DND-41 (cell line): ENCODE results near the gene PRR14L.

ENCODE experiments used
- ATAC-seq: fragments of 200-7000 bp; cut with Tn5 transposase; 3 replicates; pipeline ENCODE4 v1.9.1; 2021; ENCODE audit warnings: low read depth; ENCODE audit not compliant: insufficient read depth
- DNase-seq: peaks from one replicate; pipeline ENCODE4 v3.0.0-alpha.2; 2020
- H2AFZ ChIP-seq: 2 replicates; pipeline ENCODE4 v1.6.0; 2012; ENCODE audit warnings: low read depth, low read length
- H3K27ac ChIP-seq: 2 replicates; pipeline ENCODE4 v1.5.1; 2012; ENCODE audit warnings: low read length, inconsistent platforms
- H3K27me3 ChIP-seq: fragments of 200-600 bp; sonication (generic); 2 replicates; pipeline ENCODE4 v1.6.0; 2012; ENCODE audit warnings: low read length, mild to moderate bottlenecking, inconsistent platforms; ENCODE audit not compliant: insufficient read depth, poor library complexity
- H3K36me3 ChIP-seq: 2 replicates; pipeline ENCODE4 v1.5.1; 2012; ENCODE audit warnings: low read length, inconsistent platforms; ENCODE audit not compliant: insufficient read depth
- H3K4me1 ChIP-seq: 2 replicates; pipeline ENCODE4 v1.5.1; 2012; ENCODE audit warnings: mild to moderate bottlenecking, low read length; ENCODE audit not compliant: insufficient read depth
- H3K4me2 ChIP-seq: 2 replicates; pipeline ENCODE4 v1.6.0; 2012; ENCODE audit warnings: mild to moderate bottlenecking, moderate library complexity, low read length, inconsistent platforms; ENCODE audit not compliant: insufficient read depth
- H3K4me3 ChIP-seq, 2 experiments: fragments of 200-600 bp in 1 of 2; shearing (Covaris generic) in 1 of 2; 2 replicates each; pipeline ENCODE4 v1.5.1; 2012 to 2016; ENCODE audit warnings: inconsistent platforms in 2 of 2, low read length in 2 of 2, mild to moderate bottlenecking in 2 of 2, low read depth in 1 of 2, moderate library complexity in 1 of 2
- H3K79me2 ChIP-seq: 2 replicates; pipeline ENCODE4 v1.6.0; 2012; ENCODE audit warnings: low read length, inconsistent platforms; ENCODE audit not compliant: insufficient read depth
- H3K9ac ChIP-seq: 2 replicates; pipeline ENCODE4 v1.6.0; 2012; ENCODE audit warnings: low read depth, mild to moderate bottlenecking, inconsistent platforms, low read length, moderate library complexity
- H3K9me3 ChIP-seq: 2 replicates; pipeline ENCODE4 v1.5.1; 2012; ENCODE audit warnings: low read length, moderate library complexity, mild to moderate bottlenecking, inconsistent platforms; ENCODE audit not compliant: insufficient read depth, severe bottlenecking
- H4K20me1 ChIP-seq: 2 replicates; pipeline ENCODE4 v1.6.0; 2012; ENCODE audit warnings: low read length; ENCODE audit not compliant: insufficient read depth
- EZH2 ChIP-seq: IDR thresholded peaks from 3 replicates; pipeline ENCODE4 v1.6.1; 2012; ENCODE audit warnings: borderline replicate concordance, low read depth, mild to moderate bottlenecking, moderate library complexity, low read length, inconsistent platforms; ENCODE audit not compliant: severe bottlenecking
- TF ChIP-seq, protein P1 (sequence below): IDR thresholded peaks from 2 replicates; pipeline ENCODE4 v1.5.1; 2012; ENCODE audit warnings: borderline replicate concordance, low read length, moderate library complexity, mild to moderate bottlenecking; ENCODE audit not compliant: poor library complexity, severe bottlenecking; ENCODE audit errors: extremely low read depth

Gene PRR14L

DNA sequence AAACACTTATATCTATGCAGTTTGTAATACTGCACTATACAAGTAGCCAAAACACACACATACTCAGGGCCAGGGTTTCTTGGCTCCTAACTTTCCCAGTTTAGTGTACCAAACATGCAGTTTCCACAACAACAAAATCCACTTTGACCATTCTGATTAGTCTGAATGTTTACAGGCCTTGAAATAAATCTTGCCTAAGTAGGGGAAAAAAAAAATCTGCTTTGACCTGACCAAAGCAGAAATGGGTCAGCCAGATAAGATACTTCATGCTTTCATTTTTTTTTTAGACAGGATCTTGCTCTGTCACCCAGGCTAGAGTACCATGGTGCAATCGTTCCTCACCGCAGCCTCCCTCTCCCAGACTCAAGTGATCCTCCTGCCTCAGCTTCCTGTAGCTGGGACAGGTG lies 10.1 kb downstream of the PRR14L start:
- peaks cover 20% of the 10 kb centered on the region for H4K20me1 ChIP-seq

DNA sequence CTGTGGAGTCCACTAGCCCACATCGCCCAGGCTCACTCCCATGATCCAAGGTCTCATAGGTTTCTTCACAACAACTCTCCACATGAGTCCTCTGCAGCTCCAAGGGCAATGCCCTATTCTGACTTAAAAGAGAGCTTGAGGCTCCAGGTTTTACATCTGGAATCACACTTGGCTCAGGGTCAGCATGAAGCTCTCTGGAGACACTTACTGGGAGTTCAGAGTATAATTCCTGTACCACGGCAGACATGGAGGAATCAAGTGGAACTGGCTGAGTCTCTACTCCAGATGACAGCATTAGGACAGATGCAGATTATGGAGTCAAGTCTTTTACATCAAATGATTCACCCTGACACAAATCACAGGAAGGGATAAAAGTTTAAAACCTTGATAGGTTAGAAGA lies 11.4 kb downstream of the PRR14L start:
- Histone ChIP-seq H3K79me2 (peaks cover 88% of the 10 kb centered on the region), H3K27me3 (no peaks in the 10 kb centered on the region), H3K9ac (no peak overlapping the region), H3K4me1 (no peaks in the 10 kb centered on the region), H3K4me2 (no peak overlapping the region), H3K36me3 (peaks cover 43% of the 10 kb centered on the region), H3K27ac (no peak overlapping the region), H3K4me3 (no peak overlapping the region), H2AFZ (no peak overlapping the region), H4K20me1 (peaks cover 14% of the 10 kb centered on the region), H3K9me3 (no peaks in the 10 kb centered on the region)
- TF ChIP-seq, protein P1, sequence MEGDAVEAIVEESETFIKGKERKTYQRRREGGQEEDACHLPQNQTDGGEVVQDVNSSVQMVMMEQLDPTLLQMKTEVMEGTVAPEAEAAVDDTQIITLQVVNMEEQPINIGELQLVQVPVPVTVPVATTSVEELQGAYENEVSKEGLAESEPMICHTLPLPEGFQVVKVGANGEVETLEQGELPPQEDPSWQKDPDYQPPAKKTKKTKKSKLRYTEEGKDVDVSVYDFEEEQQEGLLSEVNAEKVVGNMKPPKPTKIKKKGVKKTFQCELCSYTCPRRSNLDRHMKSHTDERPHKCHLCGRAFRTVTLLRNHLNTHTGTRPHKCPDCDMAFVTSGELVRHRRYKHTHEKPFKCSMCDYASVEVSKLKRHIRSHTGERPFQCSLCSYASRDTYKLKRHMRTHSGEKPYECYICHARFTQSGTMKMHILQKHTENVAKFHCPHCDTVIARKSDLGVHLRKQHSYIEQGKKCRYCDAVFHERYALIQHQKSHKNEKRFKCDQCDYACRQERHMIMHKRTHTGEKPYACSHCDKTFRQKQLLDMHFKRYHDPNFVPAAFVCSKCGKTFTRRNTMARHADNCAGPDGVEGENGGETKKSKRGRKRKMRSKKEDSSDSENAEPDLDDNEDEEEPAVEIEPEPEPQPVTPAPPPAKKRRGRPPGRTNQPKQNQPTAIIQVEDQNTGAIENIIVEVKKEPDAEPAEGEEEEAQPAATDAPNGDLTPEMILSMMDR = no peak
- TF ChIP-seq EZH2 = no peak
- ATAC-seq (no peak), DNase-seq (no peak)

More for the DNA sequence above, 10.1 kb downstream of the PRR14L start:
- Histone ChIP-seq H3K27ac (no peak overlapping the region), H3K4me2 (no peak overlapping the region), H3K4me3 (no peak overlapping the region), H3K9me3 (no peaks in the 10 kb centered on the region), H3K27me3 (no peaks in the 10 kb centered on the region), H2AFZ (no peak overlapping the region), H3K4me1 (no peaks in the 10 kb centered on the region), H3K36me3 (peaks cover 42% of the 10 kb centered on the region), H3K9ac (no peak overlapping the region), H3K79me2 (peaks cover 88% of the 10 kb centered on the region)
- ATAC-seq = no peak
- TF ChIP-seq, protein P1 = no peak
- no peak for TF ChIP-seq EZH2
- no peak for DNase-seq

DNA sequence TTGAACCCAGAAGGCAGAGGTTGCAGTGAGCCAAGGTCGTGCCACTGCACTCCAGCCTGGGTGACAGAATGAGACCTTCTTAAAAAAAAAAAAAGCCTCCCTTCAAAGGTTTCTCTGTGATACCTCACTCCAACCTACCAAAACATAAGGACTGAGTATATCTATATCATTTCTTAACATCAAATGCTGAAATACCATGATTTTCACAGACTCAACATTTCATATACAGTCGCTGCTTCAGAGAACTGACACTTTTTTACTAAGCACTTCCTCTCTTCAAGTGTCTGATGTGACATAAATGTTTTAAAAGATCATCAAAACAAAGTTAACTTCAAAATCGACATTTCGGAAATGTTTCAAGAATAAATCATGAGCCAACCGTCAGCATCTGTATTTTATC lies 12.0 kb downstream of the PRR14L start:
- H3K27me3 ChIP-seq = no peaks in the 10 kb centered on the region
- H3K4me3 ChIP-seq = no peak overlapping the region
- H3K4me2 ChIP-seq = no peak overlapping the region
- peaks cover 14% of the 10 kb centered on the region for H4K20me1 ChIP-seq
- DNase-seq = no peak
- peaks cover 85% of the 10 kb centered on the region for H3K79me2 ChIP-seq
- no peak overlapping the region for H2AFZ ChIP-seq
- H3K36me3 ChIP-seq = peaks cover 43% of the 10 kb centered on the region
- no peak overlapping the region for H3K9ac ChIP-seq
- TF ChIP-seq, protein P1 = no peak
- no peak for TF ChIP-seq EZH2
- ATAC-seq = no peak
- H3K27ac ChIP-seq = no peak overlapping the region
- H3K4me1 ChIP-seq = no peaks in the 10 kb centered on the region
- no peaks in the 10 kb centered on the region for H3K9me3 ChIP-seq

DNA sequence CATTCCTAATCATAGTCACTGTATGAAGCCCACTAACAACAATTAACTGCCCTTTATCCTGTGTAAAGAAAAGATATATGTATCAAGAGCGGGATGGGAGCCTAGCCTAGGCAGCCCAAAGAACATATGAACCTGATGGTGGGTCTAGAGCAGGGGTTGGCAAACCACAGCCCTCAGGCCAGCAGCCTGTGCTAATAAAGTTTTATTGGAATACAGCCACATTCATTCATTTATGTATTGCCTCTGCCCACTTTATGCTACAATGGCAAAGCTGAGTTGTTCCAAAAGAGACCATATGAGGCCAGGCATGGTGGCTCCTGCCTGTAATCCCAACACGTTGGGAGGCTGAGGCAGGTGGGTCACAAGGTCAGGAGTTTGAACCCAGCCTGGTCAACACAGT lies 13.5 kb downstream of the PRR14L start:
- Histone ChIP-seq H4K20me1 (peaks cover 14% of the 10 kb centered on the region), H3K4me3 (no peak overlapping the region), H3K36me3 (peaks cover 46% of the 10 kb centered on the region), H3K27ac (no peak overlapping the region), H3K4me2 (no peak overlapping the region), H2AFZ (no peak overlapping the region), H3K27me3 (no peaks in the 10 kb centered on the region), H3K79me2 (peaks cover 81% of the 10 kb centered on the region), H3K4me1 (no peaks in the 10 kb centered on the region), H3K9me3 (no peaks in the 10 kb centered on the region), H3K9ac (no peak overlapping the region)
- TF ChIP-seq, protein P1 = no peak
- TF ChIP-seq EZH2 = no peak
- DNase-seq = no peak
- ATAC-seq = no peak
